ENCODE measurements around the gene FXN.

Gene FXN

GRCh38 chr9:69060766-69061165 is 25.2 kb downstream of the FXN start:
- no peak for ATAC-seq (replicated peaks)
- Mint-ChIP-seq H3K36me3 (ENCODE audit: insufficient read depth) (peaks cover 19% of the 10 kb centered on the region), H3K4me1 (ENCODE audit: low read depth in 2 of 2) (peaks cover 9 to 10% of the 10 kb centered on the region in 2 donors)

GRCh38 chr9:69062195-69062594 is 26.6 kb downstream of the FXN start:
- no peak overlapping the region for H3K27ac Mint-ChIP-seq
- peaks cover 7% of the 10 kb centered on the region in 2 donors for H3K4me1 Mint-ChIP-seq (ENCODE audit: low read depth in 2 of 2)
- H3K27me3 Mint-ChIP-seq: no peaks in the 10 kb centered on the region
- no peak overlapping the region for H3K4me3 Mint-ChIP-seq
- H3K9me3 Mint-ChIP-seq: no peaks in the 10 kb centered on the region
- DNase-seq: no peak
- peaks cover 31% of the 10 kb centered on the region for H3K36me3 Mint-ChIP-seq (ENCODE audit: insufficient read depth)
- ATAC-seq (replicated peaks): no peak

More at GRCh38 chr9:69060766-69061165, 25.2 kb downstream of the FXN start:
- DNase-seq: no peak
- Mint-ChIP-seq H3K27ac (no peak overlapping the region), H3K9me3 (no peaks in the 10 kb centered on the region), H3K27me3 (no peaks in the 10 kb centered on the region), H3K4me3 (no peak overlapping the region)

DNA sequence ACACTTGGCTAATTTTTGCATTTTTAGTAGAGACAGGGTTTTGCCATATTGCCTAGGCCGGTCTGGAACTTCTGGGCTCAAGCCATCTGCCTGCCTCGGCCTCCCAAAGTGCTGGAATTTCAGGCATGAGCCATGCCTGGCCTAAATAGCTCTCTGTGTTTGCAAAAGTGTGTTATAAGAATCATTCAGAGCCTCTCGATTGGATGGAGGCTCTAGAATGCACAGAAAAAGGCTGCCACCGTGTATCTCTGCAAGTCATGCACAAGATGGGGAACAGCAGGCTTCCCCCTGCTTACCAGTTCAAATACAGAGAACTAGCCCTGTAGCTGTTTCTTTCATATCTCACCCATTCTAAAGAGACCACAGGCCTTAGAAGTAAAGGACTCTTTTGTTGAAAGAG is 28.3 kb downstream of the FXN start:
- Mint-ChIP-seq H3K4me1 (ENCODE audit: low read depth in 2 of 2) (peaks cover 5 to 7% of the 10 kb centered on the region in 2 donors), H3K27me3 (no peaks in the 10 kb centered on the region), H3K9me3 (no peaks in the 10 kb centered on the region), H3K27ac (no peak overlapping the region), H3K4me3 (no peak overlapping the region), H3K36me3 (ENCODE audit: insufficient read depth) (peaks cover 31% of the 10 kb centered on the region)
- ATAC-seq (replicated peaks) (no peak), DNase-seq (no peak)

DNA sequence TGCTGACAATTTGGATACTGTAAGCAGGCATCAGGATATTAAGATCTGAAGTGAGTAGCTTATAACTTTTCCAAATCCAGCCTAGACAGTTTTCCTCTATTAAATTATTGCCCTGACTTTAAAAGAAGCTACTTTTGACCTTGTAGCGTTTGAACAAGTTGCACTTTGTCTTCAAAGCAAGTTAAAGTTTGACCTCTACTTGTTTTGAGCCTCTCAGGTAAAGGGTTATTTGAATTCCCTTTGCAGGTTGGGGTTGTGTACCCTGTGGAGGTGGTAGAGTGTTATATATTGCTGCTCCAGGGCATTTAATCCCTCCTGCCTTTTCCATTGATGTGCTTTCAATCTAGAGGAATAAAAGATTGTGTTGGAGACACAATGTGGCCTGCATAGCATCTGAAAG is 30.1 kb downstream of the FXN start:
- no peak overlapping the region for H3K4me3 Mint-ChIP-seq
- H3K4me1 Mint-ChIP-seq (ENCODE audit: low read depth in 2 of 2): peaks cover 1 to 2% of the 10 kb centered on the region in 2 donors
- peaks cover 32% of the 10 kb centered on the region for H3K36me3 Mint-ChIP-seq (ENCODE audit: insufficient read depth)
- H3K9me3 Mint-ChIP-seq: no peaks in the 10 kb centered on the region
- DNase-seq: no peak
- no peaks in the 10 kb centered on the region for H3K27me3 Mint-ChIP-seq
- ATAC-seq (replicated peaks): no peak
- H3K27ac Mint-ChIP-seq: no peak overlapping the region

- no peak overlapping the region for H3K27ac Mint-ChIP-seq
- H3K9me3 Mint-ChIP-seq: no peaks in the 10 kb centered on the region
- peaks cover 32% of the 10 kb centered on the region for H3K36me3 Mint-ChIP-seq (ENCODE audit: insufficient read depth)
- DNase-seq: no peak
- H3K27me3 Mint-ChIP-seq: no peaks in the 10 kb centered on the region
- ATAC-seq (replicated peaks): no peak
- no peaks in the 10 kb centered on the region for H3K4me1 Mint-ChIP-seq (ENCODE audit: low read depth in 2 of 2)
- H3K4me3 Mint-ChIP-seq: no peak overlapping the region
Observed at GRCh38 chr9:69066955-69067354, 31.4 kb downstream of the FXN start.

GRCh38 chr9:69070201-69070600 is 34.6 kb downstream of the FXN start:
- H3K27ac Mint-ChIP-seq: no peak overlapping the region
- no peak overlapping the region for H3K4me3 Mint-ChIP-seq
- no peak for DNase-seq
- H3K9me3 Mint-ChIP-seq: no peaks in the 10 kb centered on the region
- no peaks in the 10 kb centered on the region for H3K27me3 Mint-ChIP-seq
- ATAC-seq (replicated peaks): no peak
- peaks cover 38% of the 10 kb centered on the region for H3K36me3 Mint-ChIP-seq (ENCODE audit: insufficient read depth)
- H3K4me1 Mint-ChIP-seq (ENCODE audit: low read depth in 2 of 2): no peaks in the 10 kb centered on the region

GRCh38 chr9:69071059-69071458 is 35.5 kb downstream of the FXN start:
- Mint-ChIP-seq H3K4me1 (ENCODE audit: low read depth in 2 of 2) (no peaks in the 10 kb centered on the region), H3K36me3 (ENCODE audit: insufficient read depth) (peaks cover 30% of the 10 kb centered on the region), H3K27ac (no peak overlapping the region), H3K27me3 (no peaks in the 10 kb centered on the region), H3K9me3 (no peaks in the 10 kb centered on the region), H3K4me3 (no peak overlapping the region)
- DNase-seq: no peak
- ATAC-seq (replicated peaks): no peak

GRCh38 chr9:69073103-69073502 is 37.6 kb downstream of the FXN start:
- H3K27me3 Mint-ChIP-seq: no peaks in the 10 kb centered on the region
- H3K4me1 Mint-ChIP-seq (ENCODE audit: low read depth in 2 of 2): no peaks in the 10 kb centered on the region
- peaks cover 21% of the 10 kb centered on the region for H3K36me3 Mint-ChIP-seq (ENCODE audit: insufficient read depth)
- no peak overlapping the region for H3K4me3 Mint-ChIP-seq
- DNase-seq (no peak), ATAC-seq (replicated peaks) (no peak)
- no peak overlapping the region for H3K27ac Mint-ChIP-seq
- H3K9me3 Mint-ChIP-seq: no peaks in the 10 kb centered on the region

DNA sequence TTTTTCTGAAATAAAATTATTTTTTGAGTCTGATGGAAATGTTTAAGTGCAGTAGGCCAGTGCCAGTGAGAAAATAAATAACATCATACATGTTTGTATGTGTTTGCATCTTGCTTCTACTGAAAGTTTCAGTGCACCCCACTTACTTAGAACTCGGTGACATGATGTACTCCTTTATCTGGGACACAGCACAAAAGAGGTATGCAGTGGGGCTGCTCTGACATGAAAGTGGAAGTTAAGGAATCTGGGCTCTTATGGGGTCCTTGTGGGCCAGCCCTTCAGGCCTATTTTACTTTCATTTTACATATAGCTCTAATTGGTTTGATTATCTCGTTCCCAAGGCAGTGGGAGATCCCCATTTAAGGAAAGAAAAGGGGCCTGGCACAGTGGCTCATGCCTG is 39.2 kb downstream of the FXN start:
- Mint-ChIP-seq H3K27ac (no peak overlapping the region), H3K27me3 (no peaks in the 10 kb centered on the region), H3K36me3 (ENCODE audit: insufficient read depth) (peaks cover 16% of the 10 kb centered on the region), H3K9me3 (no peaks in the 10 kb centered on the region), H3K4me3 (no peak overlapping the region), H3K4me1 (ENCODE audit: low read depth in 2 of 2) (no peaks in the 10 kb centered on the region)
- no peak for ATAC-seq (replicated peaks)
- no peak for DNase-seq

- peaks cover 10% of the 10 kb centered on the region for H3K36me3 Mint-ChIP-seq (ENCODE audit: insufficient read depth)
- ATAC-seq (replicated peaks) (no peak), DNase-seq (no peak)
- H3K27me3 Mint-ChIP-seq: no peaks in the 10 kb centered on the region
- H3K4me1 Mint-ChIP-seq (ENCODE audit: low read depth in 2 of 2): no peaks in the 10 kb centered on the region
- H3K4me3 Mint-ChIP-seq: no peak overlapping the region
- H3K9me3 Mint-ChIP-seq: no peaks in the 10 kb centered on the region
- no peak overlapping the region for H3K27ac Mint-ChIP-seq
Observed at GRCh38 chr9:69076550-69076949, 41.0 kb downstream of the FXN start.

GRCh38 chr9:69078069-69078468 is 42.5 kb downstream of the FXN start:
- Mint-ChIP-seq H3K4me3 (no peak overlapping the region), H3K36me3 (ENCODE audit: insufficient read depth) (peaks cover 2% of the 10 kb centered on the region), H3K9me3 (no peaks in the 10 kb centered on the region), H3K27ac (no peak overlapping the region), H3K27me3 (no peaks in the 10 kb centered on the region), H3K4me1 (ENCODE audit: low read depth in 2 of 2) (no peaks in the 10 kb centered on the region)
- DNase-seq (no peak), ATAC-seq (replicated peaks) (no peak)

DNA sequence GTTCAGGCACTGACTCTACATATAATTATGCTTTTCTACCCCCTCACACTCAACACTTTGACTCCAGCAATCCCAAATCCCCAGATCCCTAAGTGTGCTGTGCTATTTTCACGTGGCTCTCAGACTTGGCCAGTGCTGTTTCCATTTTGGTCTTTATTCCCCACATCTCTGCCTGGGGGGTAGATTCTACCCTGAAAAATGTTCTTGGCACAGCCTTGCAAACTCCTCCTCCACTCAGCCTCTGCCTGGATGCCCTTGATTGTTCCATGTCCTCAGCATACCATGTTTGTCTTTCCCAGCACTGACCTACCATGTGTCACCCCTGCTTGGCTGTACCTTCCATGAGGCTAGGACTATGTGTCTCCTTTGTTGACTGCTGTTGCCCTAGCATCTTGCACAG is 43.0 kb downstream of the FXN start:
- no peak overlapping the region for H3K4me3 Mint-ChIP-seq
- H3K4me1 Mint-ChIP-seq (ENCODE audit: low read depth in 2 of 2): no peaks in the 10 kb centered on the region
- H3K36me3 Mint-ChIP-seq (ENCODE audit: insufficient read depth): no peaks in the 10 kb centered on the region
- ATAC-seq (replicated peaks) (no peak), DNase-seq (no peak)
- H3K9me3 Mint-ChIP-seq: no peaks in the 10 kb centered on the region
- no peak overlapping the region for H3K27ac Mint-ChIP-seq
- H3K27me3 Mint-ChIP-seq: no peaks in the 10 kb centered on the region

- H3K4me3 Mint-ChIP-seq: no peak overlapping the region
- ATAC-seq (replicated peaks) (no peak), DNase-seq (no peak)
- no peaks in the 10 kb centered on the region for H3K36me3 Mint-ChIP-seq (ENCODE audit: insufficient read depth)
- no peaks in the 10 kb centered on the region for H3K9me3 Mint-ChIP-seq
- no peaks in the 10 kb centered on the region for H3K27me3 Mint-ChIP-seq
- H3K4me1 Mint-ChIP-seq (ENCODE audit: low read depth in 2 of 2): no peaks in the 10 kb centered on the region
- no peak overlapping the region for H3K27ac Mint-ChIP-seq
Observed at GRCh38 chr9:69079186-69079585, 43.6 kb downstream of the FXN start.

DNA sequence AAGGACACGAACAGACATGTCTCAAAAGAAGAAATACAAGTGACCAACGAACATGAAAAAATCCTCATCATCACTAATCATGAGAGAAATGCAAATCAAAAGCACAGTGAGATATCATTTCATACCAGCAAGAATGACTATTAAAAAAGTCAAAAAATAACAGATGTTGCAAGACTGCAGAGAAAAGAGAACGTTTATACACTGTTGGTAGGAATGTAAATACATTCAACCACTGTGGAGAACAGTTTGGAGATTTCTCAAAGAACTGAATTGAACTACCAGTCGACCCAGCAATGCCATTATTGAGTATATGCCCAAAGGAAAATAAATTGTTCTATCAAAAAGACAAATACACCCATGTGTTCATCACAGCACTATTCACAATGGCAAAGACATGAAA is 45.7 kb downstream of the FXN start:
- no peak for ATAC-seq (replicated peaks)
- Mint-ChIP-seq H3K4me1 (ENCODE audit: low read depth in 2 of 2) (no peaks in the 10 kb centered on the region), H3K36me3 (ENCODE audit: insufficient read depth) (no peaks in the 10 kb centered on the region), H3K9me3 (no peaks in the 10 kb centered on the region), H3K4me3 (no peak overlapping the region), H3K27ac (no peak overlapping the region), H3K27me3 (no peaks in the 10 kb centered on the region)
- DNase-seq: no peak

GRCh38 chr9:69083321-69083720 is 47.8 kb downstream of the FXN start:
- no peaks in the 10 kb centered on the region for H3K4me1 Mint-ChIP-seq (ENCODE audit: low read depth in 2 of 2)
- no peak for ATAC-seq (replicated peaks)
- no peaks in the 10 kb centered on the region for H3K9me3 Mint-ChIP-seq
- H3K4me3 Mint-ChIP-seq: no peak overlapping the region
- no peaks in the 10 kb centered on the region for H3K36me3 Mint-ChIP-seq (ENCODE audit: insufficient read depth)
- H3K27me3 Mint-ChIP-seq: no peaks in the 10 kb centered on the region
- H3K27ac Mint-ChIP-seq: no peak overlapping the region
- no peak for DNase-seq
